Right lobe of liver (tissue), 4 donors: ENCODE results near the gene FAM98B.

Experiments used
- POLR2A ChIP-seq: fragments of 450-650 bp; IDR thresholded peaks from one replicate; pipeline ENCODE4 v1.6.1; 2017; ENCODE audit warnings: antibody characterized with exemption, mild to moderate bottlenecking
- TF ChIP-seq, protein P1 (sequence below), 4 donors: fragments of 200-600 bp in 3 of 4; fragments of 450-650 bp in 1 of 4; IDR thresholded peaks; one replicate each; pipeline versions ENCODE4 v1.5.1 to v1.8.0; 2016 to 2022; ENCODE audit warnings: antibody characterized with exemption in 4 of 4, mild to moderate bottlenecking in 2 of 4
- donor health status: DM: no; HTN: no; CAD: no.
- donor health status: DM: no; HTN: no; CAD: no.
- donor health status: DM: no; HTN: yes; CAD: no.

DNA sequence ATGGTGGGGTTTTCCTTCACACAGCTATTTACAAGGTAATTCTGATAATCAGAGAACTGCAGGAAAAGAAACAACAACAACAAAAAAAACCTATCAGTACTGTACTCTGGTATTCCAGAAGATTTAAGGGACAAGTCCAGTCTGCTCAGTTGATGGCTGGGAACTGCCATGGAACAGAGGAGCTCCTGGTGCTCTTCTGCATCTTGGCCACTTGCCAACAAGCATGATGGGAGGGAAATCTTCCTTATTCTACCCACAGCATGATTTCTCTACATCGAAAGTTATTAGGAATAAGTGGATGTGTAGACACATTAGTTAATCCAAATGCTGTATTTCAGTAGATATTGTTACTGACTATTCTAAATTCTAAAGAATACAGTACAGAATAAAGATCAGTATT lies 59.0 kb downstream of the FAM98B start:
- TF ChIP-seq, protein P1, sequence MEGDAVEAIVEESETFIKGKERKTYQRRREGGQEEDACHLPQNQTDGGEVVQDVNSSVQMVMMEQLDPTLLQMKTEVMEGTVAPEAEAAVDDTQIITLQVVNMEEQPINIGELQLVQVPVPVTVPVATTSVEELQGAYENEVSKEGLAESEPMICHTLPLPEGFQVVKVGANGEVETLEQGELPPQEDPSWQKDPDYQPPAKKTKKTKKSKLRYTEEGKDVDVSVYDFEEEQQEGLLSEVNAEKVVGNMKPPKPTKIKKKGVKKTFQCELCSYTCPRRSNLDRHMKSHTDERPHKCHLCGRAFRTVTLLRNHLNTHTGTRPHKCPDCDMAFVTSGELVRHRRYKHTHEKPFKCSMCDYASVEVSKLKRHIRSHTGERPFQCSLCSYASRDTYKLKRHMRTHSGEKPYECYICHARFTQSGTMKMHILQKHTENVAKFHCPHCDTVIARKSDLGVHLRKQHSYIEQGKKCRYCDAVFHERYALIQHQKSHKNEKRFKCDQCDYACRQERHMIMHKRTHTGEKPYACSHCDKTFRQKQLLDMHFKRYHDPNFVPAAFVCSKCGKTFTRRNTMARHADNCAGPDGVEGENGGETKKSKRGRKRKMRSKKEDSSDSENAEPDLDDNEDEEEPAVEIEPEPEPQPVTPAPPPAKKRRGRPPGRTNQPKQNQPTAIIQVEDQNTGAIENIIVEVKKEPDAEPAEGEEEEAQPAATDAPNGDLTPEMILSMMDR (IDR thresholded peaks at IDR 0.05): no peak
- no peak for TF ChIP-seq POLR2A
